ENCODE results near the gene CSGALNACT2.

CSGALNACT2 gene

GRCh38 chr10:43199684-43200537 lies 61.7 kb downstream of the CSGALNACT2 start:
- no peaks in the 10 kb centered on the region for H3K36me3 ChIP-seq (ENCODE audit: control insufficient read depth, insufficient read depth, low read length)
- no peak overlapping the region for H3K9ac ChIP-seq
- no peak overlapping the region for H3K4me2 ChIP-seq (ENCODE audit: low read length)
- no peak for TF ChIP-seq CTCF (IDR thresholded peaks at IDR 0.05)
- H3K27me3 ChIP-seq (ENCODE audit: control insufficient read depth, insufficient read depth, low read length), result no peaks in the 10 kb centered on the region
- no peak overlapping the region for H3K4me3 ChIP-seq (ENCODE audit: low read depth, low read length)
- H3K4me1 ChIP-seq, result no peaks in the 10 kb centered on the region
- H3K27ac ChIP-seq, result no peak overlapping the region
- no peaks in the 10 kb centered on the region for H3K9me3 ChIP-seq (ENCODE audit: control insufficient read depth, low read length)
- no peak overlapping the region for H2AFZ ChIP-seq
- no peaks in the 10 kb centered on the region for H3K79me2 ChIP-seq

- TF ChIP-seq CTCF (IDR thresholded peaks at IDR 0.05), result no peak
- Histone ChIP-seq H3K79me2 (no peaks in the 10 kb centered on the region), H3K9ac (no peak overlapping the region)
These were observed 62.5 kb downstream of the CSGALNACT2 start for GRCh38 chr10:43200538-43201390.

DNA sequence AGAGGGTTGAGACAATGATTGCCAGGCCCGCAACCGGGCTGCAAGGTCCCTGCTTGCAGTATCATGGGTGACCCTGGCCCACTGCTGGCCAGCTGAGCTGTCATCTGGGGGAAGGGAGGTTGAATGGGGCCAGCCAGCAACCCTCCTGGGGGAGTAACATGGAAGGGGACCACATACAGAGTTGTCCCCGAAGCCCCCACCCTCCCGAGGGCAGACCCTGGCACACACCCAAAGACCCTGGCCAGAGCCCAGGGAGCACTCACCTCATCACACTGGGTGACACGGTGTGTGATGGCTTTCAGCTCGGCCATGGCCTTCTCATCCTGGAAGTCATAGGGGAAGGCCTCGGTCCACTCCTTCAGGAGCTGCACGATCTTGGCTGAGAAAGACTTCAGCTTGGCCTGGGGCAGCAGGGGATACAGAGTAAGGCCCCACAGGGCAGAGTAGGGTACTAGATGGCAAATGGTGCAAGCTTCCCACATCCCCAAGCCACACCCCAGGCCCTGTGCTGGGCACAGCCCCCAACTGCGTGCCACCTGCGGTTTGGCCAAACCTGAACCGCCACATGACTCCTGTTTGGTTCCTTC lies 63.4 kb downstream of the CSGALNACT2 start:
- Histone ChIP-seq H2AFZ (no peak overlapping the region), H3K9ac (no peak overlapping the region), H3K4me1 (no peaks in the 10 kb centered on the region), H3K27ac (no peak overlapping the region), H3K4me3 (ENCODE audit: low read depth, low read length) (no peak overlapping the region), H3K4me2 (ENCODE audit: low read length) (peak overlapping the region; percentile 77), H3K9me3 (ENCODE audit: control insufficient read depth, low read length) (no peaks in the 10 kb centered on the region), H3K27me3 (ENCODE audit: control insufficient read depth, insufficient read depth, low read length) (no peaks in the 10 kb centered on the region), H3K79me2 (no peaks in the 10 kb centered on the region), H3K36me3 (ENCODE audit: control insufficient read depth, insufficient read depth, low read length) (no peaks in the 10 kb centered on the region)
- TF ChIP-seq CTCF (IDR thresholded peaks at IDR 0.05), result no peak

More at GRCh38 chr10:43200538-43201390, 62.5 kb downstream of the CSGALNACT2 start:
- Histone ChIP-seq H3K4me3 (ENCODE audit: low read depth, low read length) (no peak overlapping the region), H2AFZ (no peak overlapping the region), H3K4me2 (ENCODE audit: low read length) (no peak overlapping the region), H3K27ac (no peak overlapping the region), H3K4me1 (no peaks in the 10 kb centered on the region), H3K36me3 (ENCODE audit: control insufficient read depth, insufficient read depth, low read length) (no peaks in the 10 kb centered on the region), H3K9me3 (ENCODE audit: control insufficient read depth, low read length) (no peaks in the 10 kb centered on the region), H3K27me3 (ENCODE audit: control insufficient read depth, insufficient read depth, low read length) (no peaks in the 10 kb centered on the region)

DNA sequence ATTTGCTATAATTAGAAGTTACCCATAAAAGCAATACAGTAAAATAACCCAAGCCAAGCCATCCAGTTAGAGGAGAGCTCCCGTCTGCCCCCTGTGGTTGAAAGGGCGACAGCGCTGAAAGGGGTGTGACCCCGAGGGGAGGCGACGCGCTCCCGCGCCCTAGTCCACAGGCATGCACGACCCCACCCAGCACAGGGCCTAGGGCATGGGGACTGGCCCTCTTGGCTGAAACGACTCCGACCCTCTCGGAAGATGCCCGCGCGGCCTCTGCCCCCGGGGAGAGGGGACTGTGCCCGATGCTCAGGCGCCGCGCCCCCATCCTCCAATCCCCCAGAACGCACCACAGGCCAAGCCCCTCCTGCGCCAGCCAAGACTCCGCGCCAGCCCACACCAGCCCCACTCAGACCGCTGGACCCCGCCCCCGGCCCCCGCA lies 64.0 kb downstream of the CSGALNACT2 start:
- Histone ChIP-seq H3K9ac (no peak overlapping the region), H3K36me3 (ENCODE audit: control insufficient read depth, insufficient read depth, low read length) (no peaks in the 10 kb centered on the region), H2AFZ (peak overlapping the region; percentile 43), H3K4me1 (no peaks in the 10 kb centered on the region), H3K4me3 (ENCODE audit: low read depth, low read length) (peak overlapping the region; percentile 27), H3K27me3 (ENCODE audit: control insufficient read depth, insufficient read depth, low read length) (no peaks in the 10 kb centered on the region), H3K79me2 (no peaks in the 10 kb centered on the region), H3K9me3 (ENCODE audit: control insufficient read depth, low read length) (no peaks in the 10 kb centered on the region), H3K4me2 (ENCODE audit: low read length) (peak overlapping the region; percentile 77), H3K27ac (no peak overlapping the region)
- peak; percentile 60 for TF ChIP-seq CTCF (IDR thresholded peaks at IDR 0.05)
